ENCODE measurements around the gene LCE7A. TPM values are rescaled to one million over a fixed set of nuclear protein-coding genes. Genes with fewer than 3 reads are reported as not detected.

Gene LCE7A
- total RNA-seq, 1 donor from 2014 or later = not detected

GRCh38 chr1:152906023-152906565, 46.3 kb downstream of the LCE7A start:
- Histone ChIP-seq H3K4me2 (no peak overlapping the region), H3F3A (ENCODE audit: low read depth) (no peaks in the 10 kb centered on the region), H3K4me1 (no peaks in the 10 kb centered on the region), H3K36me3 (no peaks in the 10 kb centered on the region), H3K4me3 (no peak overlapping the region), H3K27ac (no peak overlapping the region), H2AFZ (replicated peaks) (no peak overlapping the region), H3K79me2 (ENCODE audit: low read depth) (no peaks in the 10 kb centered on the region), H3K9me3 (ENCODE audit: low read depth) (peaks cover 10% of the 10 kb centered on the region), H4K20me1 (ENCODE audit: low read depth) (no peaks in the 10 kb centered on the region), H3K9ac (no peak overlapping the region), H3K27me3 (no peaks in the 10 kb centered on the region)
- H3K4me1 Mint-ChIP-seq = no peaks in the 10 kb centered on the region
- H3K27ac Mint-ChIP-seq = no peak overlapping the region
- no peak for DNase-seq (ENCODE audit: low spot score)
- peaks cover 2% of the 10 kb centered on the region for H3K36me3 Mint-ChIP-seq
- TF ChIP-seq EZH2 (IDR thresholded peaks at IDR 0.05) = no peak
- TF ChIP-seq EZH2phosphoT487 (IDR thresholded peaks at IDR 0.05) = no peak
- no peak for TF ChIP-seq CTCF (IDR thresholded peaks at IDR 0.05)
- peaks cover 16% of the 10 kb centered on the region for H3K9me3 Mint-ChIP-seq
- H3K27me3 Mint-ChIP-seq (ENCODE audit: insufficient read depth, low read depth) = peaks cover 15% of the 10 kb centered on the region
- H3K4me3 Mint-ChIP-seq = no peak overlapping the region

GRCh38 chr1:152907686-152908601, 48.1 kb downstream of the LCE7A start, which contains the start of gene IVL:
Gene IVL, plus strand, starts transcription at chr1:152908546. Its CDS starts 1,252 bp downstream, at chr1:152909798.
- no peak for DNase-seq (ENCODE audit: low spot score)
- peaks cover 20% of the 10 kb centered on the region for H3K9me3 Mint-ChIP-seq
- Histone ChIP-seq H3K36me3 (no peaks in the 10 kb centered on the region), H4K20me1 (ENCODE audit: low read depth) (no peaks in the 10 kb centered on the region), H2AFZ (replicated peaks) (no peak within 1 kb of the TSS), H3F3A (ENCODE audit: low read depth) (no peaks in the 10 kb centered on the region), H3K27ac (no peak within 1 kb of the TSS), H3K4me3 (no peak within 1 kb of the TSS), H3K4me1 (no peaks in the 10 kb centered on the region), H3K27me3 (no peaks in the 10 kb centered on the region), H3K4me2 (no peak within 1 kb of the TSS), H3K9ac (no peak within 1 kb of the TSS), H3K9me3 (ENCODE audit: low read depth) (peaks cover 10% of the 10 kb centered on the region), H3K79me2 (ENCODE audit: low read depth) (no peaks in the 10 kb centered on the region)
- peaks cover 2% of the 10 kb centered on the region for H3K36me3 Mint-ChIP-seq
- H3K4me3 Mint-ChIP-seq = no peak within 1 kb of the TSS
- H3K27me3 Mint-ChIP-seq (ENCODE audit: insufficient read depth, low read depth) = peaks cover 13% of the 10 kb centered on the region
- no peak for TF ChIP-seq CTCF (IDR thresholded peaks at IDR 0.05)
- no peak for TF ChIP-seq EZH2phosphoT487 (IDR thresholded peaks at IDR 0.05)
- TF ChIP-seq EZH2 (IDR thresholded peaks at IDR 0.05) = no peak
- no peaks in the 10 kb centered on the region for H3K4me1 Mint-ChIP-seq
- H3K27ac Mint-ChIP-seq = no peak within 1 kb of the TSS

GRCh38 chr1:152909206-152909605, 49.4 kb downstream of the LCE7A start:
- H3K79me2 ChIP-seq (ENCODE audit: low read depth) = no peaks in the 10 kb centered on the region
- Mint-ChIP-seq H3K4me1 (no peaks in the 10 kb centered on the region), H3K27ac (no peak overlapping the region), H3K27me3 (ENCODE audit: insufficient read depth, low read depth) (peaks cover 10% of the 10 kb centered on the region), H3K4me3 (no peak overlapping the region), H3K36me3 (peaks cover 2% of the 10 kb centered on the region), H3K9me3 (peaks cover 20% of the 10 kb centered on the region)
- no peaks in the 10 kb centered on the region for H3K4me1 ChIP-seq
- no peaks in the 10 kb centered on the region for H3K36me3 ChIP-seq
- no peaks in the 10 kb centered on the region for H4K20me1 ChIP-seq (ENCODE audit: low read depth)
- no peak for TF ChIP-seq EZH2phosphoT487 (IDR thresholded peaks at IDR 0.05)
- TF ChIP-seq EZH2 (IDR thresholded peaks at IDR 0.05) = no peak
- no peak for TF ChIP-seq CTCF (IDR thresholded peaks at IDR 0.05)
- no peak for DNase-seq (ENCODE audit: low spot score)
- H3K27me3 ChIP-seq = no peaks in the 10 kb centered on the region
- no peak overlapping the region for H3K9ac ChIP-seq
- no peak overlapping the region for H3K27ac ChIP-seq
- no peaks in the 10 kb centered on the region for H3F3A ChIP-seq (ENCODE audit: low read depth)
- H3K4me2 ChIP-seq = no peak overlapping the region
- no peak overlapping the region for H2AFZ ChIP-seq (replicated peaks)
- H3K4me3 ChIP-seq = no peak overlapping the region
- peaks cover 6% of the 10 kb centered on the region for H3K9me3 ChIP-seq (ENCODE audit: low read depth)

Other genes with a start within 250 kb of the LCE7A start
- not detected in 2 replicates for gene LCE3B, start 246.2 kb upstream of the LCE7A start, total RNA-seq (ENCODE audit: low replicate concordance)
- not detected in 2 replicates for gene LCE3A, start 236.9 kb upstream of the LCE7A start, total RNA-seq (ENCODE audit: low replicate concordance)
- gene LCE2D, start 196.6 kb upstream of the LCE7A start, total RNA-seq (ENCODE audit: low replicate concordance) = not detected in 2 replicates
- not detected in 2 replicates for gene LCE2C, start 184.7 kb upstream of the LCE7A start, total RNA-seq (ENCODE audit: low replicate concordance)
- not detected in 2 replicates for gene LCE2B, start 173.9 kb upstream of the LCE7A start, total RNA-seq (ENCODE audit: low replicate concordance)
- gene LCE2A, start 161.7 kb upstream of the LCE7A start, total RNA-seq (ENCODE audit: low replicate concordance) = not detected in 2 replicates
- gene LCE4A, start 151.8 kb upstream of the LCE7A start, total RNA-seq (ENCODE audit: low replicate concordance) = not detected in 2 replicates
- gene KPRP, start 102.0 kb upstream of the LCE7A start, total RNA-seq (ENCODE audit: low replicate concordance) = not detected in 2 replicates
- not detected in 2 replicates for gene LCE1F, start 84.9 kb upstream of the LCE7A start, total RNA-seq (ENCODE audit: low replicate concordance)
- gene LCE1E, start 73.7 kb upstream of the LCE7A start, total RNA-seq (ENCODE audit: low replicate concordance) = not detected in 2 replicates
- gene LCE1D, start 63.3 kb upstream of the LCE7A start, total RNA-seq (ENCODE audit: low replicate concordance) = not detected in 2 replicates
- gene LCE1C, start 53.3 kb upstream of the LCE7A start, total RNA-seq (ENCODE audit: low replicate concordance) = not detected in 2 replicates
- not detected in 2 replicates for gene LCE1B, start 48.0 kb upstream of the LCE7A start, total RNA-seq (ENCODE audit: low replicate concordance)
- not detected in 2 replicates for gene LCE1A, start 32.5 kb upstream of the LCE7A start, total RNA-seq (ENCODE audit: low replicate concordance)
- not detected in 2 replicates for gene LCE6A, start 17.1 kb upstream of the LCE7A start, total RNA-seq (ENCODE audit: low replicate concordance)
- gene SMCP, start 18.3 kb downstream of the LCE7A start, total RNA-seq (ENCODE audit: low replicate concordance) = not detected in 2 replicates
- gene IVL, start 48.5 kb downstream of the LCE7A start, total RNA-seq (ENCODE audit: low replicate concordance) = not detected in 2 replicates
- gene SPRR5, start 87.2 kb downstream of the LCE7A start, total RNA-seq (ENCODE audit: low replicate concordance) = not detected in 2 replicates
- not detected in 2 replicates for gene SPRR4, start 110.7 kb downstream of the LCE7A start, total RNA-seq (ENCODE audit: low replicate concordance)
- gene SPRR1A, start 124.1 kb downstream of the LCE7A start, total RNA-seq (ENCODE audit: low replicate concordance) = not detected in 2 replicates
- not detected in 2 replicates for gene SPRR3, start 141.8 kb downstream of the LCE7A start, total RNA-seq (ENCODE audit: low replicate concordance)
- gene SPRR1B, start 171.2 kb downstream of the LCE7A start, total RNA-seq (ENCODE audit: low replicate concordance) = not detected in 2 replicates
- gene SPRR2D, start 181.1 kb downstream of the LCE7A start, total RNA-seq (ENCODE audit: low replicate concordance) = not detected in 2 replicates
- gene SPRR2A, start 197.5 kb downstream of the LCE7A start, total RNA-seq (ENCODE audit: low replicate concordance) = not detected in 2 replicates
- not detected in 2 replicates for gene SPRR2B, start 211.6 kb downstream of the LCE7A start, total RNA-seq (ENCODE audit: low replicate concordance)
- gene SPRR2E, start 234.5 kb downstream of the LCE7A start, total RNA-seq (ENCODE audit: low replicate concordance) = not detected in 2 replicates

All from neural progenitor cell (in vitro differentiated cells).